HG02852 (cell line): ENCODE measurements around the gene ZFX.
"Not testable (repeated sequence)": the region's sequence is repeated elsewhere in the genome, so short reads cannot be mapped to it uniquely, and the experiment has no call there.

Source experiments
- ATAC-seq: cut with Tn5 transposase; IDR thresholded peaks from one replicate; pipeline ENCODE4 v1.9.1; 2021; ENCODE audit warnings: mild to moderate bottlenecking, moderate library complexity; ENCODE audit not compliant: unreplicated experiment

Gene ZFX

DNA sequence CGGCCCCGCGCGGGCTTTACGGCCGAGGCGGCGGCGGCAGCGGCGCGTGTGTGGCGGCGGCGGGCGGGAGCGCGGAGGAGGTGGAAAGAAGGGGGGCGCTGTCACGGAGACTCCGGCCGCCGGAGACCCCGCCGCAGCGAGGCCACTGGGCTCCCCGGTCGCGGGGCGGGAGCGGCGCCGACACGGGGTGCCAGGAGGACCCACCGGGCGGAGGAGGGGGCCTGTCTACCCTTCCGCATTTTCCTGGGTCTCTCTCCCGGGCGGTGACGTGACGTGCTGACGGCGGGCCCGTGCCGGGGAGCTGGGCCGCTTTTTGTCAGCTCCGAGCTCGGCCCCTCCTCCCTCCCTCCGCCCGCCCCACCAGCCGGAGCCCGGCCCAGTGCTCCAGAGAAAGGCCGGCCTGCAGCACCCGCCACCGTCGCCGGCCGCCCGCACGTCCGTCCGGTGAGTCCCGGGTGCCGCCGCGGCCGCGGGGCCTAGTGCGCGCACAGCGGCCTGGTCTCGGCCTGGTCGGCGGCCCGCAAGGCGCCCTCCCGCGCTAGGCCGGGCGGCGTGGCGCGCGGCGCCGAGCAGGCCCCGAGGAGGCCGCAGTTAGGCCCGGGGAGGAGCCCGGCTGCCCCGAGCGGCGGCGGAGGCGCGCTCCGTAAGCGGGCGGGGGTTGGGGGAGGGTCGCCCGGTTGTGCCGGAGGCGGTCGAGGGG lies at the start of gene ZFX:
Gene ZFX, plus strand, starts transcription at position 379 of the 700 bp plus-strand sequence. CDS start 23,014 bp downstream, outside the sequence.
- peak; percentile 42 for ATAC-seq

DNA sequence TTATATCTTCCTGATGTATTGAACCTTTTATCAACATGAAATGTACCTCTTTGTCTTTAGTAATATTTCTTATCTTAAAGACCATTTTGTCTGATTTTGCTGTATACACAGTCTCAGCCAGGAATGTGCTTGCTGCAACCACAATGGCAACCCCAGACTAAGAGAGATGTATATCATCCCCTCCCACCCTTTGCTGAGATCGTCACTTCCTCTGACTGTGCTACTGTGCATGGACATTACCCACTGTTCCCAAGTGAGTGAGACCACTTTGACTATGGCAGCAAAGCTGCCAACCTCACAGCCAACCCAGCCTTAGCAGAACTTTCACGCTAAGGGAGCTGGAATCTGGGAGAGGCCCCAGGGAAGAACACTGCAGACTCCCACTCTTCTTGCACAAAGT lies 48.8 kb upstream of the ZFX start:
- no peak for ATAC-seq

DNA sequence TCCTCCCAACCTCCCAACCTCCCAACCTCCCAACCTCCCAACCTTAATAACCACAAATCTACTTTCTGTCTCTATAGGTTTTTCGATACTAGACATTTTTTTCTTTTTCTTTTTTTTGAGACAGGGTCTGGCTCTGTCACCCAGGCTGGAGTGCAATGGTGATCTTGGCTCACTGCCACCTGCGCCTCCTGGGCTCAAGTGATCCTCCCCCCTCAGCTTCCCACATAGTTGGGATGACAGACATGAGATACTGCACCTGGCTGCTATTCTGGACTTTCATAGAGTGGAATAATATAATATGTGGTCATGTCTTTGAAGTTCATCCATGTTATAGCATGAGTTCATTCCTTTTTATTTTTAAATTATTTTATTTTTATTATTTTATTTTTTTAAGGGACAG lies 39.5 kb upstream of the ZFX start:
- ATAC-seq: no peak

DNA sequence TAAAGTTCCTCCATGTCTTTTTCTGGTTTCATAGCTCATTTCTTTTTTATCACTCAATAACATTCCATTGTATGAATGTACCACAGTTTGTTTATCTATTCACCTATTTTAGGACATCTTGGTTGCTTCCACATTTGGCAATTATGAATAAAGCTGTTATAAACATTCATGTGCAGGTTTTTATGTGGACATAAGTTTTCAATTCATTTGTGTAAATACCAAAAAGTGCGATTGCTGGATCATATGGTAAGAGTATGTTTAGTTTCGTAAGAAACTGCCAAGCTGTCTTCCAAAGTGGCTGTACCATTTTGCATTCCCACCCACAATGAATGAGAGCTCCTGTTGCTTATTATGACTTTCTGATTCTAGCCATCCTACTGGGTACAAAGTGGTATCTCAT lies 36.3 kb upstream of the ZFX start:
- ATAC-seq: no peak

DNA sequence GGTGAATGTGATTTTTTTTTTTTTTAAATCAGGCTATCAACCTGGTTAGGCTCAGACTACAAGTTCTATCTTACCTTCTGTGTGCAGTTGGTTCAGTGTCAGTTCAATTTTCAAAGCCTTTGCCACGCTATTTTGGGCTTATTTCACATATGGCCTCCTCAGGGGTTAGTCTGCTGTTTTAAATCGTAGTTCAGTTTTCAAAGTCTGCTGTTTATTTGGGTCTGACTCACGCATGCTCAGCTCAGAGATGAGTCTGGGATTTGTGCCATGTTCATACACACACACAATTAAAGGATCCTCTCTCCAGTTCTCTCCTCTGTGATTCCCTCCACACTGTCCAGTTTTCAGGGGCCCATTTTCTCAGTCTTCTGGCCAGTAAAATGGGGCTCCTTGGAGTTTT lies 32.3 kb upstream of the ZFX start:
- no peak for ATAC-seq

DNA sequence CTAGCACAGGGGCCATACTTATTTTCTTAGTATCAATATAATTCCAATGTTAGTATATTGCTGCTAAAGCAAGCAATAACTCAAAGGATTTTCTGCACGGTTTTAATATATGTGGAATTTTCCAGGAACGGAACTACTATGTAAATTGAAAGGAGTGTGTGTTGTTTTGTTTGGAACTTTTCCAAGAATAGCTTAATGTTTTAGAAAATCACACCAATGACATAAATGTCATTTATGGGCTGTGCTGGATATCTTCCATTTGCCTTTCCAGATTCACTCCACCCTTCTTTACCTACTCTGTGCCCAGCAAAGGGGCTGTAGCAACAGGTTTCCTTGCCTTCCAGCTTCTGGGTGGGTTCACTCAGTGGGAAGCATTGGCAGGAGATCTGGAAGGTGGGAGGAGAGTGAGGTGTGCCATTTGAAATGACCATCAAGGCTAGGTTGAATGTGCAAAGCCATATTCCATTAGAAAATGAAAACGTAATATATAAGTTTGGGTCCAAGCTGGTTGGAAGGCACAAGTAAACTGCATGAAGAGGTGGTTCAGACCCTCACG lies 25.2 kb upstream of the ZFX start:
- ATAC-seq: no peak

DNA sequence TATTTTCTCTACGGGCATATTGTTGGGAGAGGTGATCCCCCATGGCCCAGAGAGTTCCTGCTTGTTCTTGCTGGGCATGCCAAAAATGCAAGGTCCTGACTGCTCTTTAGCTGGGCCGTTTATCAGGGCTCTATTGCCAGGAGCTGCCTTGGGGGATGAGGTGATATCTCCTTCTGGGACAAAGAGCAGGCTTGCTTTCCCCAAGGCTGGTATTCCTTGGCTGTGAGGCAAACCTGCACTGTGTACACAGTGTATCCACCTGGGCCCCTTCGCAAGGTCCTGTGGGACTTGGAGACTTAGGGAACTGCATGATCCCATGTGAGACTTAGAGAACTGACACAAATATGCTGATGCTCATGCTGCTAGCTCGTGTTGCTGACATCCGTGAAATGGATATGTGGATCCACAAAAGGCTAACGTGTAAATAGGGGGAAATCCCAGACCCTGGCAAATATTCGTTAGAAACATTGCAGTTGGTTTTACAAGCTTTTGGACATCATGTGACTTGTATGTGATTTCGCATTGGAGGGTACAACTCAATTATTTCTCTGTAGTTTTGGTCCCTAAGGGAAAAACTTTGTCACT lies 24.4 kb upstream of the ZFX start:
- ATAC-seq: no peak

DNA sequence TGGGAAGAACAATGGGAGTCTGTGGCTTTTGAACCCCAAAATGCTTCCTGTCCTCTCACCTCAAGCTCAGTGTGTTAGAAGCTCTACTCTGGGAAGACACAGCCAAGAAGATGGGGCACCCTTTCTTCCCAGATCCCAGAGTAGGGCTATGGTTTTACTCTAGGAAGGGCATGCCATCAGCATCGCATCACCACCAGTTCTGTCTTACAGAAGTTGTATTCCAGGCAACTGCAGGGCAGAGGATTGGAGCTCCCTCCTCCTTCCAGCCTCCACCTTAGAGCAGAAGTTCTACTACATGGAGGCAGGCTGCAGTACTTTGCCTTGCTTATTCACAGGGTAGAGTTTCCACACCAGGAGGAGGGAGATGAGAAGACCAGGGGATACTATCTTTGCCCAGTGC lies 18.1 kb upstream of the ZFX start:
- ATAC-seq: no peak

DNA sequence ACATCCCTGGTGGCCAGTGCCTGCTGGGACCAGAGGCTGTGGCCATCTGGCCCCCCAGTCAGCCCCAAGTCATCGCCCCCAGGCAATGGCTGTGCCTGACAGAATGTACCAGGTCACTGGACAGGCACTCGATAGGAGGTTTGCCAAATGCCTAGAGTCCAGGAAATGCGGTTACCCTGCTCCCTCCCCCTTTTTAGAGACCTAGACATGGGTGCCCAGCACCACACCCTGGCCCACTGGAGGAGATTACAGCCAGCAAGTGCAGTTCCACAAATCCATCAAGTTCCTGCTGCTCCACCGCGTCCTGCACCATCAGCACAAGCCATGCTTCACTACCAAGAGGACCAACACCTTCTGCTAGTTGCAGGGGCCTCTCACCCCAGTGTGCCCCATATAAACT lies 16.2 kb upstream of the ZFX start:
- ATAC-seq: no peak

DNA sequence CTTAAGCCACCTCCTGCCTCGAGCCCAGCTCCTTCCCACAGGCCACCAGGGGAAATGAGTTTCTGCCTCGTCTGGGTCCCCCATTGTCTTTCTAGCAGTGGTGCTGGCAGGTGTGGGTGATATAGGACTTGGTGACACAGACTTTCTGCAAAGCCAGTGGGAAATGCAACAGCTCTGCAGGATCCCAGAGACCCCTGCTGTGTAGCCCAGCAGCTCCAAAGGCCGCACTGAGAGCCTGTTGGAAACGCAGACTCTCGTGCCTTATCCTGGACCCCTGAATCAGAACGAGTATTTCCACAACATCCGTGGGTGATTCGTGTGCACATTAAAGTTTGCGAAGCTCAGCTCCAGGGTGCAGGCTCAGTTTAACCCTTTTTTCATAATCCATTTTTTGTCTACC lies 13.8 kb upstream of the ZFX start:
- ATAC-seq: not testable (repeated sequence)

DNA sequence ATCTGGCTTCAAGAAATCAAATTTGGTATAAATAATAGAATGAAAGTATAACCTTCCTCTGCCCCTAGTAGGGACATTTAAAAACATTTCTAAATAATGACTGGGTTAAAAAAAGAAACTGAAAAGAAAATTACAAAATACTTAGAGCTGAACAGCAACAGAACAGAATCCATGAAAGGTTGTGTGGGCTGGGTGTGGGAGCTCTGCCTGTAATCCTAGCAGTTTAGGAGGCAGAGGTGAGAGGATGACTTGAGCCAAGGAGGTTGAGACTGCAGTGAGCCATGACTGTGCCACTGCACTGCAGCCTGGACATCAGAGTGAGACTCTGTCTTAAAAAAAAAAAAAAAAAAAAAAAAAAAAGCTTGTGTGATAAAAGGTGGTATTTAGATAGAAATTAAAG lies 12.3 kb upstream of the ZFX start:
- ATAC-seq: no peak

DNA sequence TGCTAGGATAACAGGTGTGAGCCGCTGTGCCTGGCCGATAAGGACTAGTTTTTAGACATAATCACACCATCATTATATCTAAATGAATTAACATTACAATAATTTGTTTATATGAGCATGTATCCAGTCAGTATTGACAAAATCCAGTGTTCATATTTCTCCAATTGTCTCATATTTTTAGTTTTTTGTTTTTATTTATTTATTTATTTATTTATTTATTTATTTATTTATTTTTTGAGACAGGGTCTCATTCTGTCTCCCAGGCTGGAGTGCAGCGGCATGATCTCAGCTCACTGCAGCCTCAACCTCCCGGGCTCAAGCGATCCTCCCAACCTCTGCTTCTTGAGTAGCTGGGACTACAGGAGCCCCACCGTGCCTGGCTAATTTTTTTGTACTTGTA lies 5.5 kb upstream of the ZFX start:
- ATAC-seq: not testable (repeated sequence)

DNA sequence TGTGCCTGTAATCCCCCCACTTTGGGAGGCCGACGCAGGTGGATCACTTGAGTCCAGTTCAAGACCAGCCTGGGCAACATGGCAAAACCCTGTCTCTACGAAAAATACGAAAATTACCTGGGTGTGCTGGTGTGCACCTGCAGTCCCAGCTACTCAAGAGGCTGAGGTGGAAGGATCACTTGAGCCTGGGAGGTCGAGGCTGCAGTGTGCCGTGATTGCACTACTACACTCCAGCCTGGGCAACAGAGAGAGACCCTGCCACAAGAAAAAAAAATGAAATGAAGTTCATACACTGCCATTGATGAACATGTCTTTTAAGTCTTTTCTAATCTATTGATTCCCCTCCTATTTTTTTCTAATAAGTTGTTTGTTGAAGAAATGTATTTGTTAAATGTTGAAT lies 5.0 kb upstream of the ZFX start:
- ATAC-seq: no peak

DNA sequence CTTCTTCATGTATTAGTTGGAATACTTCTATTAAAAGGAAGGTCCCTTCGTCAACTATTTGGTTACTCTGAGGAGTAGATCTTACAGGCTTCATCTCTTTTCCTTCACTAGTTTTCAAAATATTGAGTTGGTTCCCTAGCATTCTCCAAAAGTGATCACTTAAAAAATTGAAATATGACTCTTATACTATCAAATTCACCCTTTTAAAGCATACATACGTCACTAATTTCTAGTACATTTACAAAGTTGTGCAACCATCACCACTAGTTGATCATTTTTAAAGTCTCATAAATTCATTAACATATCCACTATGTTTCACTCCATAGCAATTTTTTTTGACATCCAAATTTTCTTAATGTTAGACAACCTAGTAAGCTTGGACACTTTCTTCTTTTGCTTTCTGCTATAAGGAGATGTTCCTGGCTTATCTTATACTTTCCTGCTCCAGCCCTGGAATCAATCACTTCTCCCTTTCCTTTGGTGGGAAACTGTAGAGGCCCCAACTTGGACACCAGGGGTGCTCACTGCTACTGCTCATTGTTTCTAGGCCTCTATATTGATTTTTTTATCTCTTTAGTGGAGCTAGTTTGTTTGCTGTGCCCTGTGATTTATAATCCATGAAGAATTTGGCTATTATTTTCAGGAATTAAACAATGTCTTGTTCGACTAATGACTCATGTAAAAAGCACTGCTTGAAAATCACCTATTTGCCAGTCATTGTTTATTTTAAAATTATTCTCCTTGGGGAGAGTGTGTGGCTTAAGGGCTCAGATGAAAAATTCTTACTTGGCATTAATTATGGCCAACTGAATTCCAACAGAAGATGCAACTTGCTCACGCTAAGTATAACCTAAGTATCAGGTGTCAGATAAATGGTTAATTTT lies 4.0 kb upstream of the ZFX start:
- no peak for ATAC-seq

DNA sequence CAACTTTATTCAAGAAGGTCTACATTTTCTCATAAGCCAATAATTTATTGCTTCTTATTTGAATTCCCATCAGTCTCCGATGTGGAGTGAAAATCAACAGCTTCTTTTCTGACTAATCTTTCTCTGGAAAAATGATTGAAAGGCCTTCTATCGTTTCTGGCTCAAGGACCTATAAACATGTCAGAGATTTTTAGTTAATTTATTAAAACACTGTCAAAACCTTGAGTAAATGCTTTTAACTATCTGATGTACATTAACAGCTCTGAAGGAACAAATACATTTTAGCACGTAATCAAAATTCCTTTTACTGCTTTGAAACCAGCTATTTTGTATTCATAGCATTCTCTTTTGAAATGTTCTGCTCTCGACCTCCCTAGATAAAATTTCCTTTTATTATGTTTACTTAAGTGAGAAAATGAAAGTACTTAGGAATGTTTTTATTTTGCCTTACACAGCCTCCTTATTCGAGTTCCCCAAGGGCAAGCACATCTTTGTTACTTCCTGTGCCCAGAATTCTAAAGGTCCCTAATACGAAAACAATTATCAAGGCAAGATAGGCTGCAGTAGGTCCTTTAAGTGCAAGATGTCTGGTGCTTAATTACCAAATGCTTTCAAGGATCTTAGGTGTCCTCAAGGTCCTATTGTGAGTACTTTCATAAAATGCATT lies 3.1 kb upstream of the ZFX start:
- no peak for ATAC-seq

DNA sequence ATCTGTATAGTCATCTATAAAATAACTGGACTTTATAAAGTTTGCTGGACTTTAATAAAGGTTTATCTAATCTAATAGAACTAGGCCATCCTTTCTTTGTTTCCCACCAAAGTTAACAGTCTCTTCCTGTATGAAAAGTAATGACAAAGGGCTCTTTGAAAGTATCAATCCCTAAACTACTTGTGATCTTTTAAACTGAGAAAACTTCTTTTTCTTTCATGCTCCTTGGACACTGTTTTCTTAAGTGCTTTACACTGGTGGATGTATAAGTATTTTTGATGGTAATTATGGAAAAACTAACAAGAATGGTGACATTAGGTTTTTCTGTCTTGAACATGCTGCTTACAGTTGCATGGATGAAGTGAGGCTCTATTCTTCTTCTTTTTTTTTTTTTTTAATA lies 2.4 kb upstream of the ZFX start:
- ATAC-seq: no peak

DNA sequence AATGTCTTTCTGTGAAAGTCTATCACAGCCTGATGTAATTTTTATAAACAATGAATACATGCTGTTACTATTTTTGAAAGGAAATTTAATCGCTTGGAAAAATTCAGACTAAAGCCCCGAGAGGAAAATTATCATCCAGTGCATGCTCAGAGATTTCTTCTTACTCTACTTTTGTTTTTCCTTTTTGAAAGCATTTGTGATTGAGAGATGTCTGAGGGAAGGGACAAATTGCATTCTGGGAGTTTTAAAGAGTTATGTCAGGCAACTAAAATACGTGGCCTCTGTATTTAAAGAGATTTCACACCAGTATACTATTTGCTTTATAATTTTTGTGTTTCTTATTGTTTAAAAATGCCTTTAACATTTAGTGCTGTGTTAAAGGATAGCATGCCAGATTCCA lies 1.4 kb upstream of the ZFX start:
- ATAC-seq: no peak

DNA sequence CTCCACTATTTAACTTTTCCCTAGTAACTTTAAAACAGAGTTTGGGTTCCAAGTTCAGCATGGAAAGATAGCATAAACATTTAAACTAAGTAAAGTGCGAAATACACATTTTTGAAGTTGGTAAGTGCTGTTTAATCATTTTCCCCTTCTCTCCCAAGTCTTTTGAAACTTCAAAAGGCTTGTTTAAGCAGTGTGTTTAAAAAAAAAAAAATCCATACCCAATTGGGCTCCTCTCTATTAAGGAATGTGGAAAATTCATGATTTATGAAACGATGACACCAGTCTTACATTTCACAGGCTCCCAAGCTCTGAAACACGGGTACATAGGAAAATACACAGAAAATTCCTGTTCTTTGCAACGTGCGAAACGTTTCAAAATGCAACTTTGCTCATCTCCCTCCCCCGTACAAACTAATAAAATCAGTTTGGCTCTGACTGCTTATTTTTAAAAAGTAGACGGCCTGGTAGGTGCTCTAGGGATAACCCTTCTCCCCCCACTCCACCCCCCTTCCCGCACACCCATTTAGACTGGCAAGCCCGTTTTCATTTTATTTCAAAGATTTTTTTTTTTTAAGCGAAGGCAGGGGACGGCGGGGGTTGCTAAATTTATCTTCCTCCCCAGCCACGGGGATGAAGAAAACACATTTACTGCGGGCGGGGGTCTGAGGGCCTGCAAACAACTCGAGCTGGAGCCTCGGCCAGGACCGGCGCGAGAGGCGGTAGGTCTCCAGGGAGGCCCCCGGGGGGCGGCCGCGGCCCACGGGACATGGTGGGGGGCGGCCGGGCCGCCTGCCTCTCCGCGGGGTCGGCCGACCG lies 786 bp upstream of the ZFX start:
- ATAC-seq: no peak

DNA sequence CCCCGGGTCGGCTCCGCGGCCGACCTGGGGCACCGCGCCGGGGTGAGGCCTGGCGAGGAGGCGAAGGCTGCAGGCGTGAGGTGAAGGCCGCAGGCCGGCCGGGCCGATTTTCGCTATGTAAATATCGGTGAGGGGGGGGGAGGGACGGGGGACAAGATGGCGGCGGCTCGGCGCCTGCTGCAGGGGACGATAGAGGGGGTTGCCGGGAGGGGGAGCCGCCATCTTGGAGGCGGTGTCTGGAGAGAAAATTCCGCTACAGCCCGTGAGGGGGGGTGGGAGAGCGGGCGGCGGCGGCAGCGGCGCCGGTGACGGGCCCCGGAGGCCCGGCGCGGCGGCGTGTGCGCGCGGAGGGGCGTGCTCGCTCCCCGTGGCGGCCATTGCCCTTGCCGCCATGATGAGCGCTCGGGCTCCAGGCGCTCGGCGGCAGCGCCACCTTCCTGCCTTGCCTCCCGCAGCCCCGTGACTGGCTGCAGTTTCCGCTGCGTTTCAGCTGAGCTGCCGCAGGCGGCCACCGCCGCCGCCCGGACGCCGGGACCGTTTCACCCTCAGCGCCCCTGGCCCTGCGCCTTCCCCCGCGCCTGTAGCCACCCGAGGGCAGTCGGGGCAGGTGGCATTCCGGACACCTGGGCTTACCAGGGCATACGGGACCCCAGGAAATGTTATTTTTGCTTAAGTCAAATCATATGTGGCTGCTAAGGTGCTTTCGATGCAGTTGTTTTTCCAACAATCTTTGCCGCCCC lies 692 bp downstream of the ZFX start:
- ATAC-seq: peak; percentile 69

DNA sequence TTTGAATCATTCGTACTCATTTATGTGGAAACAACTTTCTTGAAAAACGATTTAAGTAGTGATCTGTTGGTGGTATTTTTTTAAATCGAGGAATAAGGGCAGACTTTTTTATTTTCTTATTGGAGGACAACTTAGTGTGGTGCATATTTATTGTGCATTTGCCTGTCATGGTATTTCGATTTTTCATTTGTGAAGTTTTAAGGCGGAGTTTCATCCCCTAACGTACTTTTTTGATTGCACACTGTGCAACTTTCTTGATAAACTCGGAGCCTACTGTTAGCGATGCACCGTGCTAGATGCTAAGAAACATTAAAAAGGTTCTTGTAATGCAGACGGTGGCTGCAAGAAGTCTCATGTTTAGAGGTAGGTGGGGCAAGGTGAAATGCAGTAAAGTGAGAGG lies 1.4 kb downstream of the ZFX start:
- ATAC-seq: no peak
